Measurements from ENCODE around the gene HS2ST1.

Gene HS2ST1

GRCh38 chr1:87117761-87118368, 203.4 kb downstream of the HS2ST1 start:
- H3K4me3 ChIP-seq, result no peak overlapping the region
- DNase-seq, result no peak
- H3K27me3 ChIP-seq, result no peaks in the 10 kb centered on the region
- TF ChIP-seq CTCF (IDR thresholded peaks at IDR 0.05), result no peak
- intact Hi-C loops (cut with DNase I; ENCODE audit: low total_unique reads), result no loop called here
- peaks cover 0 to 6% (median 2%) of the 10 kb centered on the region in 4 donors for H3K4me1 ChIP-seq
- no peak overlapping the region for H3K27ac ChIP-seq
- no peaks in the 10 kb centered on the region for H3K9me3 ChIP-seq
- H3K36me3 ChIP-seq, result no peaks in the 10 kb centered on the region

- no peak overlapping the region for H3K27ac ChIP-seq
- no peaks in the 10 kb centered on the region for H3K4me1 ChIP-seq
- H3K4me3 ChIP-seq, result no peak overlapping the region
- no peak for DNase-seq
- H3K27me3 ChIP-seq, result no peaks in the 10 kb centered on the region
- no peaks in the 10 kb centered on the region for H3K36me3 ChIP-seq
- H3K9me3 ChIP-seq, result no peaks in the 10 kb centered on the region
- TF ChIP-seq CTCF (IDR thresholded peaks at IDR 0.05), result no peak
- intact Hi-C loops (cut with DNase I; ENCODE audit: low total_unique reads), result no loop called here
These were observed 205.2 kb downstream of the HS2ST1 start for GRCh38 chr1:87119541-87120140.

GRCh38 chr1:87120779-87121178, 206.3 kb downstream of the HS2ST1 start:
- Histone ChIP-seq H3K4me1 (no peaks in the 10 kb centered on the region), H3K9me3 (no peaks in the 10 kb centered on the region), H3K27ac (no peak overlapping the region), H3K36me3 (no peaks in the 10 kb centered on the region), H3K4me3 (no peak overlapping the region), H3K27me3 (no peaks in the 10 kb centered on the region)
- intact Hi-C loops (cut with DNase I; ENCODE audit: low total_unique reads), result no loop called here
- no peak for TF ChIP-seq CTCF (IDR thresholded peaks at IDR 0.05)
- no peak for DNase-seq

- intact Hi-C loops (cut with DNase I; ENCODE audit: low total_unique reads), result no loop called here
- Histone ChIP-seq H3K4me3 (no peak overlapping the region), H3K4me1 (no peaks in the 10 kb centered on the region), H3K9me3 (no peaks in the 10 kb centered on the region), H3K27me3 (no peaks in the 10 kb centered on the region), H3K27ac (no peak overlapping the region), H3K36me3 (no peaks in the 10 kb centered on the region)
- no peak for DNase-seq
- TF ChIP-seq CTCF (IDR thresholded peaks at IDR 0.05), result no peak
These were observed 207.3 kb downstream of the HS2ST1 start for GRCh38 chr1:87121711-87122163.

GRCh38 chr1:87122243-87122642, 207.8 kb downstream of the HS2ST1 start:
- Histone ChIP-seq H3K27me3 (no peaks in the 10 kb centered on the region), H3K36me3 (no peaks in the 10 kb centered on the region), H3K9me3 (no peaks in the 10 kb centered on the region), H3K27ac (no peak overlapping the region), H3K4me1 (no peaks in the 10 kb centered on the region), H3K4me3 (no peak overlapping the region)
- TF ChIP-seq CTCF (IDR thresholded peaks at IDR 0.05), result no peak
- no peak for DNase-seq
- intact Hi-C loops (cut with DNase I; ENCODE audit: low total_unique reads), result no loop called here
